Lung (tissue), 12 donors: Measurements from ENCODE around the gene PTCD3. TPM values are rescaled to one million over a fixed set of nuclear protein-coding genes. Genes with fewer than 3 reads are reported as not detected.

Experiments
- ATAC-seq: fragments of 200-7000 bp; cut with Tn5 transposase; one replicate; pipeline ENCODE4 v1.9.1; 2020; ENCODE audit warnings: moderate number of reproducible peaks; ENCODE audit not compliant: insufficient read depth, low FRiP score
- DNase-seq, 3 donors: peaks; one replicate each; pipeline ENCODE4 v3.0.0-alpha.2; 2013 to 2017
- H3K27ac ChIP-seq, 2 donors: one replicate each; pipeline ENCODE4 v1.5.1; 2013; ENCODE audit warnings: mild to moderate bottlenecking in 2 of 2, moderate library complexity in 2 of 2, control low read depth in 1 of 2, inconsistent platforms in 1 of 2, low read depth in 1 of 2, low read length in 1 of 2
- H3K27me3 ChIP-seq, 3 donors: one replicate each; pipeline ENCODE4 v1.5.1; 2013; ENCODE audit warnings: low read length in 2 of 3; ENCODE audit not compliant: control insufficient read depth in 3 of 3, insufficient read depth in 3 of 3
- H3K36me3 ChIP-seq, 4 donors: one replicate each; pipeline ENCODE4 v1.5.1; 2013; ENCODE audit warnings: low read length in 4 of 4, mild to moderate bottlenecking in 1 of 4, moderate library complexity in 1 of 4; ENCODE audit not compliant: control insufficient read depth in 4 of 4, insufficient read depth in 4 of 4
- H3K4me1 ChIP-seq, 5 donors: one replicate each; pipeline ENCODE4 v1.5.1; 2013; ENCODE audit warnings: low read length in 5 of 5, mild to moderate bottlenecking in 2 of 5, moderate library complexity in 1 of 5; ENCODE audit not compliant: control insufficient read depth in 5 of 5, insufficient read depth in 5 of 5
- H3K4me3 ChIP-seq: one replicate; pipeline ENCODE4 v1.5.1; 2013; ENCODE audit warnings: mild to moderate bottlenecking, control low read depth, moderate library complexity
- H3K9ac ChIP-seq, 2 donors: one replicate each; pipeline ENCODE4 v1.5.1; 2013; ENCODE audit warnings: low read length in 2 of 2, control low read depth in 1 of 2; ENCODE audit not compliant: insufficient read depth in 1 of 2
- H3K9me3 ChIP-seq, 4 donors: one replicate each; pipeline ENCODE4 v1.5.1; 2013; ENCODE audit warnings: low read length in 3 of 4, mild to moderate bottlenecking in 1 of 4, moderate library complexity in 1 of 4; ENCODE audit not compliant: control insufficient read depth in 4 of 4, insufficient read depth in 3 of 4
- WGBS, 2 donors: extraction: QIAGEN DNeasy Blood & Tissue Kit; methylation state at CpG; one replicate each; pipeline ENCODE4 v1.1.7; 2013; 5-methylcytosine and 5-hydroxymethylcytosine counted together
- polyA plus RNA-seq, 2 donors: library from polyadenylated mRNA; stranded (reverse); fragments of 200-250 nt; gene quantifications; one replicate each; pipeline ENCODE4 v1.2.1, GENCODE V29; 2013
- total RNA-seq, 2 donors: library from RNA; depleted of rRNA in 1 of 2; stranded (reverse); fragments of >200 nt in 1 of 2; gene quantifications; one replicate each; pipeline ENCODE4 v1.2.1, GENCODE V29; 2014 to 2021
- TF ChIP-seq, protein P1 (sequence below): IDR thresholded peaks from 2 replicates; pipeline ENCODE4 v1.5.1; 2012; ENCODE audit warnings: mild to moderate bottlenecking; ENCODE audit errors: control extremely low read depth, extremely low read depth
- donor health status: control.
- donor health status: control.
- donor health status: Bipolar disorder and iron deficiency.
- donor health status: healthy.
- donor health status: DM: yes; HTN: yes; CAD: no.

PTCD3 gene
- total and polyA plus RNA-seq, 4 donors: 22.7 to 172 (median 44.3) TPM

DNA sequence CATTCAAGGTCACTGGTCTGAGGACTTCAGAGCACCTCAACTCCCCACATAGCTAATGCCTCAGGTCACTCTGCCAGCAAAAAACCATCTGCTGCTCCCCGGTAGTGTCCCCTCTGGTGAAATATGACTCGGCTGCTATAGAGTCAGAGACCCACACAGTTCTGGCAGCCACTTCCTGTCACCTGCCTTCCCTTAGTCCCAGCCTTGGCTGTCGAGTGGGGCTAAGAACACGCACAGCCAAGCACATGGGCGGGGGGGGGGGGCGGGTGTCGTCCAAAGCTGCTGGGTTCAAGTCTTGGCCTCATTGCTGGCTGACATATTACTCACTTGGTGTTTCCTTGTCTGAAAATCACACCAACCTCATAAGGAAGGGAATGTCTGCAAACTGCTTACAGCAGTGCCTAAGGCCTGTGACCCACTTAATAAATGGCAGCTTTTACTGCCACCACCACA lies 37.9 kb upstream of the PTCD3 start:
- DNase-seq (no peak), ATAC-seq (no peak)
- Histone ChIP-seq H3K36me3 (peaks cover 30 to 56% (median 51%) of the 10 kb centered on the region in 4 donors), H3K27ac (no peak overlapping the region), H3K27me3 (no peaks in the 10 kb centered on the region), H3K9ac (no peak overlapping the region), H3K4me1 (peaks cover 0 to 9% (median 0%) of the 10 kb centered on the region in 5 donors), H3K9me3 (peaks cover 0 to 4% (median 1%) of the 10 kb centered on the region in 4 donors), H3K4me3 (no peak overlapping the region)
- WGBS, 2 donors: 41 to 53% methylated on average over 7 of the region's 7 CpGs
- TF ChIP-seq, protein P1, sequence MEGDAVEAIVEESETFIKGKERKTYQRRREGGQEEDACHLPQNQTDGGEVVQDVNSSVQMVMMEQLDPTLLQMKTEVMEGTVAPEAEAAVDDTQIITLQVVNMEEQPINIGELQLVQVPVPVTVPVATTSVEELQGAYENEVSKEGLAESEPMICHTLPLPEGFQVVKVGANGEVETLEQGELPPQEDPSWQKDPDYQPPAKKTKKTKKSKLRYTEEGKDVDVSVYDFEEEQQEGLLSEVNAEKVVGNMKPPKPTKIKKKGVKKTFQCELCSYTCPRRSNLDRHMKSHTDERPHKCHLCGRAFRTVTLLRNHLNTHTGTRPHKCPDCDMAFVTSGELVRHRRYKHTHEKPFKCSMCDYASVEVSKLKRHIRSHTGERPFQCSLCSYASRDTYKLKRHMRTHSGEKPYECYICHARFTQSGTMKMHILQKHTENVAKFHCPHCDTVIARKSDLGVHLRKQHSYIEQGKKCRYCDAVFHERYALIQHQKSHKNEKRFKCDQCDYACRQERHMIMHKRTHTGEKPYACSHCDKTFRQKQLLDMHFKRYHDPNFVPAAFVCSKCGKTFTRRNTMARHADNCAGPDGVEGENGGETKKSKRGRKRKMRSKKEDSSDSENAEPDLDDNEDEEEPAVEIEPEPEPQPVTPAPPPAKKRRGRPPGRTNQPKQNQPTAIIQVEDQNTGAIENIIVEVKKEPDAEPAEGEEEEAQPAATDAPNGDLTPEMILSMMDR: no peak

- no peak for ATAC-seq
- 98% methylated on average over 5 of the region's 5 CpGs for WGBS, 2 donors
Measured at GRCh38 chr2:86068648-86069047, 37.4 kb upstream of the PTCD3 start.

DNA sequence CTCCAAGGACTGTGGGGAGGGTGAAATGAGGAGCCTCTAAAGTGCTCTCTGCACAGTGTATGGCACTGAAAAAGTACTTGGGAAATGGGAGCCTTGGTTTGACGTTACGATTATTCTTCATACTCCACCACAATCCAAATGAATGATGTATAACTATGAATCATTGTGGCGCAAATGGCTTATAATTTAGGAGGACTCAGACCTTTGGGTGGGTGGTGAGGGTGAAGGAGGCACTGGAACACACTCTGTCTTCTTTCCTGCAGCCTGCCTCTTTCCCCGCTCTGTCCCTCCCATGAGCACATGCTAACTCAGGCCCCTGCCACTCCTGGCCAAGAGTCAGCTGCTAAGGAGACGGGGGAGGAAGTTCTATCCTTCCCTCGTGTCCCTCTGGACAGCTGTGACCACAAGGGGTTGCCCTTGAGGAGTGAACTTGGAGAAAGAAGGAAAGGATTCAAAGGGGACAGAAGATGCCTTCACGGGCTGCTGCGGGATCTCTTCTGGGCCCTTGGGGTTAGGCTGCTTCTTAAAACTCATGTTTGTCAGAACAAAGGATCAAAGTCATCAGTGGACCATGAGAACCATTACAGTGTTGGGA lies 36.8 kb upstream of the PTCD3 start:
- TF ChIP-seq, protein P1: no peak
- Histone ChIP-seq H3K9ac (no peak overlapping the region), H3K36me3 (peaks cover 36 to 57% (median 47%) of the 10 kb centered on the region in 4 donors)

More at GRCh38 chr2:86068648-86069047, 37.4 kb upstream of the PTCD3 start:
- no peaks in the 10 kb centered on the region for H3K27me3 ChIP-seq
- H3K4me1 ChIP-seq: peaks cover 0 to 9% (median 0%) of the 10 kb centered on the region in 5 donors
- no peak overlapping the region for H3K27ac ChIP-seq
- H3K4me3 ChIP-seq: no peak overlapping the region
- TF ChIP-seq, protein P1: no peak
- peaks cover 0 to 4% (median under 1%) of the 10 kb centered on the region in 4 donors for H3K9me3 ChIP-seq
- H3K9ac ChIP-seq: no peak overlapping the region
- DNase-seq: no peak
- H3K36me3 ChIP-seq: peaks cover 32 to 54% (median 49%) of the 10 kb centered on the region in 4 donors

More for the DNA sequence above, 36.8 kb upstream of the PTCD3 start:
- no peak overlapping the region for H3K27ac ChIP-seq
- H3K27me3 ChIP-seq: no peaks in the 10 kb centered on the region
- peaks cover 0 to 9% (median 0%) of the 10 kb centered on the region in 5 donors for H3K4me1 ChIP-seq
- 70 to 81% methylated on average over 8 of the region's 8 CpGs for WGBS, 2 donors
- no peak overlapping the region for H3K4me3 ChIP-seq
- ATAC-seq (no peak), DNase-seq (no peak)
- peaks cover 0 to 1% (median 0%) of the 10 kb centered on the region in 4 donors for H3K9me3 ChIP-seq
